Endodermal cell (in vitro differentiated cells): ENCODE measurements around the gene DNLZ. TPM values are rescaled to one million over a fixed set of nuclear protein-coding genes. Genes with fewer than 3 reads are reported as not detected.
"Not testable (repeated sequence)": the region's sequence is repeated elsewhere in the genome, so short reads cannot be mapped to it uniquely, and the experiment has no call there.

Experiments
- DNase-seq: peaks from one replicate; pipeline ENCODE4 v3.0.0-alpha.2; 2017
- H3K27ac ChIP-seq: 2 replicates; pipeline ENCODE4 v1.5.1; 2013; ENCODE audit warnings: mild to moderate bottlenecking, low read depth, low read length, moderate library complexity
- H3K27me3 ChIP-seq: 2 replicates; pipeline ENCODE4 v1.6.1; 2013; ENCODE audit warnings: mild to moderate bottlenecking, low read length, moderate library complexity; ENCODE audit not compliant: insufficient read depth, control insufficient read depth, poor library complexity, severe bottlenecking
- H3K36me3 ChIP-seq: 2 replicates; pipeline ENCODE4 v1.7.0; 2013; ENCODE audit warnings: mild to moderate bottlenecking, low read length, moderate library complexity; ENCODE audit not compliant: control insufficient read depth, insufficient read depth
- H3K4me1 ChIP-seq: one replicate; pipeline ENCODE4 v1.7.0; 2013; ENCODE audit warnings: low read length; ENCODE audit not compliant: control insufficient read depth, insufficient read depth
- H3K4me3 ChIP-seq: 2 replicates; pipeline ENCODE4 v1.5.1; 2013; ENCODE audit warnings: mild to moderate bottlenecking, low read length, moderate library complexity
- H3K9ac ChIP-seq: 2 replicates; pipeline ENCODE4 v1.6.1; 2013; ENCODE audit warnings: mild to moderate bottlenecking, low read length, moderate library complexity; ENCODE audit not compliant: poor library complexity, severe bottlenecking; ENCODE audit errors: extremely low read depth
- H3K9me3 ChIP-seq: 2 replicates; pipeline ENCODE4 v1.6.1; 2013; ENCODE audit warnings: mild to moderate bottlenecking, low read length, moderate library complexity; ENCODE audit not compliant: control insufficient read depth
- H3K27ac Mint-ChIP-seq: 2 replicates; pipeline ENCODE4 v1.8.0; 2020; ENCODE audit warnings: mixed read lengths
- H3K27me3 Mint-ChIP-seq: 2 replicates; pipeline ENCODE4 v1.8.0; 2021; ENCODE audit warnings: mild to moderate bottlenecking, mixed read lengths; ENCODE audit not compliant: insufficient read depth
- H3K36me3 Mint-ChIP-seq: 2 replicates; pipeline ENCODE4 v1.8.0; 2020; ENCODE audit warnings: low read depth, mixed read lengths
- H3K4me1 Mint-ChIP-seq: 2 replicates; pipeline ENCODE4 v1.8.0; 2020; ENCODE audit warnings: mixed read lengths
- H3K4me3 Mint-ChIP-seq: 2 replicates; pipeline ENCODE4 v1.8.0; 2020; ENCODE audit warnings: mild to moderate bottlenecking, moderate library complexity, mixed read lengths
- H3K9me3 Mint-ChIP-seq: 2 replicates; pipeline ENCODE4 v1.8.0; 2020; ENCODE audit warnings: mild to moderate bottlenecking, mixed read lengths
- CTCF ChIP-seq: fragments of 200-600 bp; sonication (generic); conservative IDR thresholded peaks from 2 replicates; pipeline ENCODE4 v1.5.0; 2021; ENCODE audit warnings: antibody characterized with exemption, mild to moderate bottlenecking
- WGBS, 2 experiments: methylation state at CpG; one replicate each; pipeline versions ENCODE4 v1.1.5 to v1.1.7; 2013; ENCODE audit warnings: missing lambda C conversion rate in 2 of 2, mixed read lengths in 1 of 2; ENCODE audit not compliant: insufficient coverage in 1 of 2, insufficient read length in 1 of 2; 5-methylcytosine and 5-hydroxymethylcytosine counted together
- total RNA-seq, 2 donors: library from RNA; stranded (reverse); fragmentation: NEBNext Ultra II Directional in 1 of 2; extraction: Animal tissue kit (Norgen Biotek cat#: 25700) in 1 of 2; gene quantifications; 2 replicates in 1 of 2; 3 replicates in 1 of 2; pipeline ENCODE4 v1.2.1, GENCODE V29; 2021

Gene DNLZ
- total RNA-seq, 2 donors from 2014 or later = 12.6 to 20.1 TPM

GRCh38 chr9:136405904-136406303 lies 42.4 kb upstream of the DNLZ start:
- not testable (repeated sequence) for H3K27me3 Mint-ChIP-seq, H3K27me3 ChIP-seq, H3K4me3 Mint-ChIP-seq, H3K4me3 ChIP-seq, H3K27ac Mint-ChIP-seq, H3K4me1 ChIP-seq, H3K9me3 Mint-ChIP-seq, DNase-seq, H3K9ac ChIP-seq, H3K9me3 ChIP-seq, H3K27ac ChIP-seq
- peaks cover 12% of the 10 kb centered on the region for H3K4me1 Mint-ChIP-seq
- H3K36me3 Mint-ChIP-seq = peaks cover 49% of the 10 kb centered on the region
- WGBS, 2 experiments = 92 to 96% methylated on average over 4 to 10 of the region's 10 CpGs
- H3K36me3 ChIP-seq = peaks cover 47% of the 10 kb centered on the region

- DNase-seq = no peak
- Histone ChIP-seq H3K4me1 (no peaks in the 10 kb centered on the region), H3K9me3 (no peaks in the 10 kb centered on the region), H3K36me3 (peaks cover 47% of the 10 kb centered on the region), H3K27me3 (no peaks in the 10 kb centered on the region), H3K4me3 (no peak overlapping the region), H3K27ac (no peak overlapping the region), H3K9ac (no peak overlapping the region)
- Mint-ChIP-seq H3K4me1 (peaks cover 12% of the 10 kb centered on the region), H3K27ac (no peak overlapping the region), H3K4me3 (no peak overlapping the region), H3K9me3 (no peaks in the 10 kb centered on the region), H3K27me3 (no peaks in the 10 kb centered on the region), H3K36me3 (peaks cover 49% of the 10 kb centered on the region)
- no peak for TF ChIP-seq CTCF
- WGBS, 2 experiments = 93 to 95% methylated on average over 6 to 7 of the region's 7 CpGs
Observed at GRCh38 chr9:136405481-136405880, 41.9 kb upstream of the DNLZ start.

- Mint-ChIP-seq H3K27me3 (no peaks in the 10 kb centered on the region), H3K4me1 (peaks cover 11% of the 10 kb centered on the region), H3K9me3 (no peaks in the 10 kb centered on the region), H3K27ac (no peak overlapping the region), H3K4me3 (no peak overlapping the region), H3K36me3 (peaks cover 49% of the 10 kb centered on the region)
- Histone ChIP-seq H3K27me3 (no peaks in the 10 kb centered on the region), H3K36me3 (peaks cover 47% of the 10 kb centered on the region), H3K27ac (no peak overlapping the region), H3K4me1 (no peaks in the 10 kb centered on the region), H3K9me3 (no peaks in the 10 kb centered on the region), H3K4me3 (no peak overlapping the region), H3K9ac (no peak overlapping the region)
- 94 to 96% methylated on average over 10 to 14 of the region's 14 CpGs for WGBS, 2 experiments
- no peak for TF ChIP-seq CTCF
- no peak for DNase-seq
Observed at GRCh38 chr9:136404801-136405136, 41.2 kb upstream of the DNLZ start.
